ENCODE measurements around the gene TMA7B. TPM values are rescaled to one million over a fixed set of nuclear protein-coding genes. Genes with fewer than 3 reads are reported as not detected.
"Not testable (repeated sequence)": the region's sequence is repeated elsewhere in the genome, so short reads cannot be mapped to it uniquely, and the experiment has no call there.

Gene TMA7B
- total and polyA plus RNA-seq, 2 donors (not counting 3 experiments of a cell fraction or from before 2014, with no cell fraction given), result not detected

- dilution Hi-C loops (cut with MboI; ENCODE audit: extremely low pct_ligation_motif_present, low sequenced_read_pairs); H3K9me1 ChIP-seq (replicated peaks; ENCODE audit: control insufficient read depth, extremely low read depth, insufficient read depth, low read length); H4K20me1 ChIP-seq (replicated peaks; ENCODE audit: control insufficient read depth, extremely low read depth, insufficient read depth, low read length); H3K27ac ChIP-seq (ENCODE audit: insufficient read depth, low read depth, low read length); H2AFZ ChIP-seq (ENCODE audit: low read depth, low read length); H3K4me1 ChIP-seq (ENCODE audit: control insufficient read depth, extremely low read depth, insufficient read depth, low read length); H3K79me2 ChIP-seq (ENCODE audit: control insufficient read depth, insufficient read depth, low read length); DNase-seq (ENCODE audit: low read depth, low spot score); FAIRE-seq; H3K9me3 ChIP-seq (replicated peaks; ENCODE audit: control insufficient read depth, insufficient read depth, low read length); POLR2A ChIA-PET; H3K27me3 ChIP-seq (ENCODE audit: control insufficient read depth in 2 of 2, insufficient read depth in 2 of 2, low read length in 2 of 2); H3K9ac ChIP-seq (replicated peaks; ENCODE audit: extremely low read depth, insufficient read depth, low read length); H3K4me2 ChIP-seq (ENCODE audit: insufficient read depth, low read length); H3K36me3 ChIP-seq (ENCODE audit: control insufficient read depth in 2 of 2, extremely low read depth in 1 of 2, insufficient read depth in 2 of 2, low read length in 2 of 2); intact Hi-C loops (cut with micrococcal nuclease); H3K4me3 ChIP-seq (replicated peaks in 1 of 3; ENCODE audit: insufficient read depth in 1 of 3, low read depth in 1 of 3, low read length in 3 of 3); BruUV-seq (replicated peaks): not testable (repeated sequence)
- CTCF ChIA-PET, result interaction anchor here (0.8 kb wide), 1 partner anchor 73 kb away, joined by 4 read pairs; no protein-coding TSS in a partner anchor
Measured at GRCh38 chr22:39951603-39952293, 8.4 kb upstream of the TMA7B start.

- Histone ChIP-seq H3K9ac (replicated peaks; ENCODE audit: extremely low read depth, insufficient read depth, low read length) (no peak overlapping the region), H3K4me3 (replicated peaks in 1 of 3; ENCODE audit: insufficient read depth in 1 of 3, low read depth in 1 of 3, low read length in 3 of 3) (no peak overlapping the region), H3K9me3 (replicated peaks; ENCODE audit: control insufficient read depth, insufficient read depth, low read length) (no peaks in the 10 kb centered on the region), H3K4me1 (ENCODE audit: control insufficient read depth, extremely low read depth, insufficient read depth, low read length) (no peaks in the 10 kb centered on the region), H4K20me1 (replicated peaks; ENCODE audit: control insufficient read depth, extremely low read depth, insufficient read depth, low read length) (no peaks in the 10 kb centered on the region), H3K79me2 (ENCODE audit: control insufficient read depth, insufficient read depth, low read length) (no peaks in the 10 kb centered on the region), H2AFZ (ENCODE audit: low read depth, low read length) (no peak overlapping the region), H3K27ac (ENCODE audit: insufficient read depth, low read depth, low read length) (no peak overlapping the region), H3K9me1 (replicated peaks; ENCODE audit: control insufficient read depth, extremely low read depth, insufficient read depth, low read length) (no peaks in the 10 kb centered on the region), H3K36me3 (ENCODE audit: control insufficient read depth in 2 of 2, extremely low read depth in 1 of 2, insufficient read depth in 2 of 2, low read length in 2 of 2) (no peaks in the 10 kb centered on the region), H3K27me3 (ENCODE audit: control insufficient read depth in 2 of 2, insufficient read depth in 2 of 2, low read length in 2 of 2) (peaks cover 3% of the 10 kb centered on the region in 2 experiments), H3K4me2 (ENCODE audit: insufficient read depth, low read length) (no peak overlapping the region)
- dilution Hi-C loops (cut with MboI; ENCODE audit: extremely low pct_ligation_motif_present, low sequenced_read_pairs), result no loop called here
- no TSS peak for BruUV-seq (replicated peaks)
- intact Hi-C loops (cut with micrococcal nuclease), result no loop called here
- TF ChIP-seq CTCF (IDR thresholded peaks at IDR 0.05; ENCODE audit: extremely low read depth in 1 of 2, insufficient read depth in 1 of 2, low read depth in 1 of 2, low read length in 2 of 2) (no peak), POLR2A (IDR thresholded peaks at IDR 0.05; ENCODE audit: low read depth, low read length) (no peak), EZH2 (IDR thresholded peaks at IDR 0.05; ENCODE audit: borderline replicate concordance, low read depth, low read length, severe bottlenecking) (no peak), MAX (IDR thresholded peaks at IDR 0.05; ENCODE audit: insufficient read depth, insufficient read length) (no peak), JUN (IDR thresholded peaks at IDR 0.05; ENCODE audit: borderline replicate concordance, insufficient read depth, insufficient read length, low read depth) (no peak), MYC (IDR thresholded peaks at IDR 0.05; ENCODE audit: low read depth, low read length) (no peak), POLR2AphosphoS5 (IDR thresholded peaks at IDR 0.05; ENCODE audit: insufficient read depth, low read depth, low read length) (no peak), FOS (IDR thresholded peaks at IDR 0.05; ENCODE audit: borderline replicate concordance, insufficient read depth, low read length) (no peak), GATA2 (IDR thresholded peaks at IDR 0.05; ENCODE audit: insufficient read depth, insufficient read length, low read depth, low read length) (no peak)
- FAIRE-seq (no peak), DNase-seq (ENCODE audit: low read depth, low spot score) (no peak)
- POLR2A ChIA-PET, result no interaction called here
- CTCF ChIA-PET, result interaction anchor here (1.2 kb wide), 1 partner anchor 73 kb away, joined by 3 read pairs; no protein-coding TSS in a partner anchor
Measured at GRCh38 chr22:39952347-39952746, 7.8 kb upstream of the TMA7B start.

Measured in endothelial cell of umbilical vein (primary cell).